Measurements from ENCODE around the gene GPN3.

The GPN3 gene

GRCh38 chr12:110503432-110503831 is 35.4 kb upstream of the GPN3 start:
- no peak for TF ChIP-seq CTCF (IDR thresholded peaks at IDR 0.05; ENCODE audit: low read depth, low read length, missing control alignments)
- H3K4me3 ChIP-seq (ENCODE audit: low read depth, low read length) = no peak overlapping the region
- no peak for DNase-seq (ENCODE audit: low read depth)

DNA sequence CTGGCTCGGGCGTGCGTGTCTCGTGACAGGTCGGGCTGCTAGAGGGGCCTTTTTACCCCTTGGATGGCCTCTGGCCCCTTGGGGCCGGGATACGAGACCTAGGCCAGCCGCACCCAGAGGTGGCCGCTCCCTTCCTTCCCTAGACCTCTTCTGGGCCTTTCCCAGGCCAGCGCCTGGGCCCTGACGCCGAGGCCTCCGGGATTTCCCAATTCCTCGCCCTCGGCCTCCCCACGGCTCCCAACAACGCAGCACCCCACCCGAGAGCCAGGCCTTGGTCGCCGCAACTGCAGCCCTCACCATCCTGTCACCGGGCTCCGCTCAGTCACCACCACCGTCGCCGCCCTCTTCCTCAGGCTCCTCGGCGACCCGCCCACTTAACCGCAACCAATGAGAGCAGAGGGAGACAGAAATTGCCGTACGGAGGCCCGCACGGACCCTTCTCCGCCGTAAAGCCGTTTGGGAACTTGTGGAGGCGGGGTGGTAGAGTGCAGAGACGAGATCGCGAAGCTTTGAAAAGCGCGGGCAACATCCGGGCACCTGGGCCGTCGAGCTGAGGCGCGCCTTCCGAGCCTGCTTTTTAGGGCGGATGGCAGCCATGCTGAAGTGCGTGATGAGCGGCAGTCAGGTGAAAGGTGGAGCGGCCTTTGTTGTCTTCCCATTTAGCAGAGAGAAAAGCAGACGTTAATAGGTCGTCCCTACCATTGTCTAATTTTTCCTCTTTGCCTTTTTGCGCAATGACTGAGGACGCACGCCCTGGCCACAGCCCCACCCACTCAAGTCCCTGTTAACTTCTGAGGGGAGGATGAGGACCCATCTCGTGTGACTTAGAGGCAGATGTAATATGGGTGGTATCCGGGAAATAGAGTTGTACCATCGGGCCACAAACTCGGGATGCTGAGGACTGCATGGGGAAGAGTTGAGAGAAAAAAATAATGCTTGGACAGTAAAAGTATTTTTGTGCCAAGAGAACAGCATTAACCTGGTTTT is 34.0 kb upstream of the GPN3 start, which contains the start of the genes RAD9B and VPS29:
Gene RAD9B (plus strand): TSS at position 580 of the 987 bp plus-strand sequence. CDS start 7 bp downstream, at position 587.
Gene VPS29 (minus strand): TSS at position 360 of the 987 bp plus-strand sequence. CDS start 60 bp downstream, at position 300.
- TF ChIP-seq CTCF (IDR thresholded peaks at IDR 0.05; ENCODE audit: low read depth, low read length, missing control alignments) = no peak
- peak within 1 kb of the TSS; percentile 67 for H3K4me3 ChIP-seq (ENCODE audit: low read depth, low read length)
- DNase-seq (ENCODE audit: low read depth) = peak; percentile 98

GRCh38 chr12:110501399-110501751 is 33.3 kb upstream of the GPN3 start:
- no peak for TF ChIP-seq CTCF (IDR thresholded peaks at IDR 0.05; ENCODE audit: low read depth, low read length, missing control alignments)
- H3K4me3 ChIP-seq (ENCODE audit: low read depth, low read length) = peak overlapping the region; percentile 67
- DNase-seq (ENCODE audit: low read depth) = no peak

- H3K4me3 ChIP-seq (ENCODE audit: low read depth, low read length) = no peak overlapping the region
- no peak for DNase-seq (ENCODE audit: low read depth)
- no peak for TF ChIP-seq CTCF (IDR thresholded peaks at IDR 0.05; ENCODE audit: low read depth, low read length, missing control alignments)
Measured at GRCh38 chr12:110498984-110499706, 31.1 kb upstream of the GPN3 start.

- DNase-seq (ENCODE audit: low read depth) = no peak
- no peak overlapping the region for H3K4me3 ChIP-seq (ENCODE audit: low read depth, low read length)
- no peak for TF ChIP-seq CTCF (IDR thresholded peaks at IDR 0.05; ENCODE audit: low read depth, low read length, missing control alignments)
Measured at GRCh38 chr12:110475426-110475825, 7.4 kb upstream of the GPN3 start.

DNA sequence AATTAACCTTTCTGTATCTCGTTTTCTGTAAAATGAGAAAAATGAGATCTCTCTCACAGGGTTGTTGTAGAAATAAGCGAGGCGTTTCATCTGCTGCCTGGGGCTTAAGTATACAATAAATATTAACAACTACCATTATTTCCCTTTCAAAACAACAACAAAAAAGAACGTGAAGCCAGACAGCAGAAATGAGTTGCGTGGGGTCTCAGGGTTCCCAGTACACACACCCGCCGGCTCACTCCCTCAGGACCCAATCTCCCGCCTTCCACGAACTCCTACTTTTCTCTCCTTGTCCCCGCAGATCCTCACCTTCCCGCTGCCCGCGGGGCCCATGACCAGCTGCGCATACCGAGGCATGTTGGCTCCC is 227 bp downstream of the GPN3 start:
- peak overlapping the region; percentile 73 for H3K4me3 ChIP-seq (ENCODE audit: low read depth, low read length)
- no peak for DNase-seq (ENCODE audit: low read depth)
- no peak for TF ChIP-seq CTCF (IDR thresholded peaks at IDR 0.05; ENCODE audit: low read depth, low read length, missing control alignments)

Measured in GM12864 (cell line).